Testis (tissue), 2 donors: ENCODE results near the gene CEP72.

ENCODE experiments used
- POLR2A ChIP-seq: fragments of 450-650 bp; IDR thresholded peaks from one replicate; pipeline ENCODE4 v1.6.1; 2017; ENCODE audit warnings: antibody characterized with exemption, mild to moderate bottlenecking, moderate library complexity
- TF ChIP-seq, protein P1 (sequence below), 3 experiments: fragments of 450-650 bp in 2 of 3; fragments of 200-600 bp in 1 of 3; sonication (generic) in 1 of 3; IDR thresholded peaks; one replicate each; pipeline ENCODE4 v1.5.1; 2016 to 2019; ENCODE audit warnings: antibody characterized with exemption in 3 of 3, mild to moderate bottlenecking in 2 of 3, moderate library complexity in 1 of 3

DNA sequence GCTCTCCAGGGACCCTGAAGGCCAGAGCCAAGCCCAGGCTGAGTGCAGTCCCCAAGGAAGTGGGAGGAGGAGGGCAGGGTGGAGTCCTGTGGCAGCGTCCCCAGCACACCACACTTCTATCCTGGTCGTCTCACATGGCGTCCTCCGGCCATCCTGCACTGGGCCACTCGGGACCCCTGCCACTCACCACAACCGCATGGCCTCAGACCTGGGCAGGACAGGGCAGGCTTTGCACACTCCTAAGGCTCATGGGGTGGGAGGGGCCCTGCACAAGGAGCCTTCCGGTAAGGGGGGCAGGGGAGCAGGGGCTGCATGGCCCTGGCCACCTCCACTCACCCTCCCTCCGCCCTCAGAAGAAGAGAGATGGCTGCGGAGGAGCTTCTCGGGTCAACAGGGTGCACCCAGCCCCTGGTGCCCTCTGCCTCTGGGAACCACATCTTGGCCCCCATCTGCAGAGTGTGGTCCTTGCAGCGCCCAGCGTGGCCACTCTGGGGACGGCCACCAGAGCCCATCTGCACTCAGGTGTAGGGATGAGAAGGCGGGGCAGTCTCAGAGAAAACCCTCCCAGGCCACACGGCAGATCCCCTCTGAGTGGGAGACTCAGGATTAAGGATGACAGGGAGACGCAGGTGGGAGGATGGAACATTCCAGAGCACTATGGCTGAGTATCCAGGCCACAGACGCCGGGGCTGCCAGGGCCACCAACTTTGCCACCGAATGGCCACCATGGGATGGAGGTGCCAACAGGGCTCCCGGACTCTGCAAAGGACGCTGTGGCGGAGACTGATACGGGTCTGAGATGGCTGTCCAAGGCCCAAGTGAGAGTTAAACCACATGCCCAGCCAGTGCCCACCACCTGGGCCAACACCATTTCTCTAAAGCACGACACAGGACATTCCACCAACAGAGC is 73.4 kb downstream of the CEP72 start:
- TF ChIP-seq, protein P1, sequence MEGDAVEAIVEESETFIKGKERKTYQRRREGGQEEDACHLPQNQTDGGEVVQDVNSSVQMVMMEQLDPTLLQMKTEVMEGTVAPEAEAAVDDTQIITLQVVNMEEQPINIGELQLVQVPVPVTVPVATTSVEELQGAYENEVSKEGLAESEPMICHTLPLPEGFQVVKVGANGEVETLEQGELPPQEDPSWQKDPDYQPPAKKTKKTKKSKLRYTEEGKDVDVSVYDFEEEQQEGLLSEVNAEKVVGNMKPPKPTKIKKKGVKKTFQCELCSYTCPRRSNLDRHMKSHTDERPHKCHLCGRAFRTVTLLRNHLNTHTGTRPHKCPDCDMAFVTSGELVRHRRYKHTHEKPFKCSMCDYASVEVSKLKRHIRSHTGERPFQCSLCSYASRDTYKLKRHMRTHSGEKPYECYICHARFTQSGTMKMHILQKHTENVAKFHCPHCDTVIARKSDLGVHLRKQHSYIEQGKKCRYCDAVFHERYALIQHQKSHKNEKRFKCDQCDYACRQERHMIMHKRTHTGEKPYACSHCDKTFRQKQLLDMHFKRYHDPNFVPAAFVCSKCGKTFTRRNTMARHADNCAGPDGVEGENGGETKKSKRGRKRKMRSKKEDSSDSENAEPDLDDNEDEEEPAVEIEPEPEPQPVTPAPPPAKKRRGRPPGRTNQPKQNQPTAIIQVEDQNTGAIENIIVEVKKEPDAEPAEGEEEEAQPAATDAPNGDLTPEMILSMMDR (IDR thresholded peaks at IDR 0.05), result no peak
- TF ChIP-seq POLR2A, result no peak
